K562 (cell line): ENCODE data around the gene SLC25A10. TPM values are rescaled to one million over a fixed set of nuclear protein-coding genes. Genes with fewer than 3 reads are reported as not detected.
A peak's percentile ranks its signal among the peaks of the same experiment; 100 is the strongest.

ENCODE experiments used
- EP400 ChIP-seq: fragments of 450-650 bp; IDR thresholded peaks from 2 replicates; pipeline ENCODE4 v1.6.1; 2017; ENCODE audit warnings: antibody characterized with exemption, mild to moderate bottlenecking, moderate library complexity
- FOXJ2 ChIP-seq: fragments of 200-800 bp; sonication (Bioruptor generic); IDR thresholded peaks from 2 replicates; pipeline ENCODE4 v1.6.1; 2016; ENCODE audit warnings: missing genetic modification characterization, missing compliant biosample characterization
- MAZ ChIP-seq, 2 experiments: fragments of 450-650 bp in 1 of 2; sonication (generic) in 1 of 2; formaldehyde crosslinking; IDR thresholded peaks in 1 of 2; conservative IDR thresholded peaks in 1 of 2; 2 replicates each; pipeline versions ENCODE4 v1.4.0 to v1.5.0; 2020; ENCODE audit warnings: mild to moderate bottlenecking in 1 of 2, missing genetic modification reagents in 1 of 2
- NRF1 ChIP-seq, 2 experiments: fragments of 450-650 bp; IDR thresholded peaks in 1 of 2; conservative IDR thresholded peaks in 1 of 2; 2 replicates each; pipeline ENCODE4 v1.6.1; 2014; ENCODE audit warnings: mild to moderate bottlenecking in 2 of 2
- PHF20 ChIP-seq: fragments of 450-650 bp; IDR thresholded peaks from 2 replicates; pipeline ENCODE4 v1.6.1; 2018; ENCODE audit not compliant: partially characterized antibody
- PHF21A ChIP-seq: fragments of 450-650 bp; IDR thresholded peaks from 2 replicates; pipeline ENCODE4 v1.6.1; 2017; ENCODE audit warnings: low read depth, borderline replicate concordance
- RBFOX2 ChIP-seq: fragments of 200-400 bp; formaldehyde crosslinking; IDR thresholded peaks from 2 replicates; pipeline ENCODE4 v1.6.1; 2017; ENCODE audit warnings: low read depth, mild to moderate bottlenecking, low read length, moderate library complexity
- SPI1 ChIP-seq: IDR thresholded peaks from 2 replicates; pipeline ENCODE4 v1.6.1; 2011; ENCODE audit warnings: low read depth, low read length, control low read depth, borderline replicate concordance
- polyA plus RNA-seq, 8 experiments: library from polyadenylated mRNA; depleted of rRNA in 4 of 8; stranded (reverse) in 5 of 8; unstranded in 3 of 8; fragments of >200 nt; fragmentation: Nextera tagmentation in 2 of 8; fragmentation: Illumina TruSeq in 1 of 8; extraction: Ambion mirVana in 2 of 8; extraction: Trizol in 1 of 8; gene quantifications; 2 replicates each; pipeline versions ENCODE4 v1.2.1 to v1.2.3, GENCODE V29; 2011 to 2014; ENCODE audit warnings: inconsistent platforms in 1 of 8, missing spikeins in 1 of 8
- total RNA-seq, 7 experiments: library from RNA; depleted of rRNA in 6 of 7; stranded (reverse); fragments of >200 nt in 6 of 7; fragmentation: Illumina TruSeq in 2 of 7; extraction: Trizol in 2 of 7; gene quantifications; 2 replicates each; pipeline versions ENCODE4 v1.2.1 to v1.2.3, GENCODE V29; 2011 to 2021; ENCODE audit warnings: low replicate concordance in 1 of 7
- TF ChIP-seq, protein P1 (sequence below): sonication (generic); formaldehyde crosslinking; IDR thresholded peaks from 2 replicates; pipeline ENCODE4 v1.8.1; 2023; ENCODE audit warnings: missing genetic modification reagents, mild to moderate bottlenecking, borderline replicate concordance
- TF ChIP-seq, protein P2 (sequence below): fragments of 450-650 bp; formaldehyde crosslinking; IDR thresholded peaks from 2 replicates; pipeline ENCODE4 v1.4.0; 2022; ENCODE audit warnings: missing genetic modification characterization
- TF ChIP-seq, protein P3 (sequence below): sonication (generic); formaldehyde crosslinking; IDR thresholded peaks from 2 replicates; pipeline ENCODE4 v1.8.0; 2022; ENCODE audit warnings: mild to moderate bottlenecking, low read depth, missing genetic modification reagents

The SLC25A10 gene
- total and polyA plus RNA-seq, 9 of the 15 experiments (the other 6 are each of a cell fraction or from before 2014, with no cell fraction given): 0.10 to 85.6 (median 34.3) TPM

DNA sequence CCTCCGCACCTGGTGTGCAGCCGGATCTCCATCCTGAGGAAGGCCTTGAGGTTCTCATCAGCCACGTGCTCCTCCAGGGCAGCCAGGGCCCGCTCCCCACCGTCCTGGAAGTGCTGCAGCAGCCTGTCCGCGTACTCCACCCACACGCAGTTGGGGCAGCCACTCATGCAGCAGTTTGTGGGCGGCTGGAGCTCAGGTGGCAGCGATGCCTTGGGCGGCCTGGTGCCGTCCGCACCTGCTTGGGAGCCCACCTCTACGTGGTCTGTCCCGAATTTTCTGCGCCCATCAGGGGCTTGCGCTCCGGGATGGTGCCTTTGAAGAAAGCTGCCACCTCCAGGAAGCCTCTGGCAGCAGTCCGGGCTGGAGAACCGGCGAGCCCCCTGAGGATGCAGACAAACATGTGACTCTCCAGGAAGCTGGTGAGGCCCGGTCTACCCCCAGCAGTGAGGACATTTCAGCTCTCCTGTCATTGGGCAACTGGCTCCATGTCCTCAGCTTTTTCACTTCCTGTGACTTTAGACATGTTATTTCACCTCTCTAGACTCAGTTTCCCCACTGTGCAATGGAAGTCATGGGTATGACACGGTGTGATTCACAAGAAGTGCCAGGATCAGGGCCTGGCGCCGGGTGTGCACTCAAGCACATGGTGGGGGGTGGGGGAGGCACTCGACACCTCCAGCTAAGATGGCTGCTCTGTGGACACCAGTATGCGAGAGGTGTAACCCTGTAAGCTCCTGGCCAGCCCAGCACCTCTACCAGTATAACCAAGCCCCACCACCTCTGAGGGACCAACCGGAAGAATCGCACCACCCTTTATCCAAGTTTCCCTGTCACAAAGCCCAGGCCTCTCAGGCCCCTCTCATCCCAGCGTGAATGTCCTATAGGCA lies 46.6 kb upstream of the SLC25A10 start (continued):
- TF ChIP-seq RBFOX2 (peak; percentile 8; the same call in 1 of the 2 replicates), FOXJ2 (tag) (no peak), EP400 (peak; percentile 83), MAZ (CRISPR knock-in tag; conservative IDR thresholded peaks at IDR 0.05 in 1 of 2, IDR thresholded peaks at IDR 0.05 in 1 of 2) (peak in 1 of 2 experiments; percentile 63; a peak in 2 of 4 replicates), NRF1 (conservative IDR thresholded peaks at IDR 0.05 in 1 of 2, IDR thresholded peaks at IDR 0.05 in 1 of 2) (no peak), SPI1 (no peak), PHF20 (no peak), PHF21A (no peak)
- TF ChIP-seq, protein P1, sequence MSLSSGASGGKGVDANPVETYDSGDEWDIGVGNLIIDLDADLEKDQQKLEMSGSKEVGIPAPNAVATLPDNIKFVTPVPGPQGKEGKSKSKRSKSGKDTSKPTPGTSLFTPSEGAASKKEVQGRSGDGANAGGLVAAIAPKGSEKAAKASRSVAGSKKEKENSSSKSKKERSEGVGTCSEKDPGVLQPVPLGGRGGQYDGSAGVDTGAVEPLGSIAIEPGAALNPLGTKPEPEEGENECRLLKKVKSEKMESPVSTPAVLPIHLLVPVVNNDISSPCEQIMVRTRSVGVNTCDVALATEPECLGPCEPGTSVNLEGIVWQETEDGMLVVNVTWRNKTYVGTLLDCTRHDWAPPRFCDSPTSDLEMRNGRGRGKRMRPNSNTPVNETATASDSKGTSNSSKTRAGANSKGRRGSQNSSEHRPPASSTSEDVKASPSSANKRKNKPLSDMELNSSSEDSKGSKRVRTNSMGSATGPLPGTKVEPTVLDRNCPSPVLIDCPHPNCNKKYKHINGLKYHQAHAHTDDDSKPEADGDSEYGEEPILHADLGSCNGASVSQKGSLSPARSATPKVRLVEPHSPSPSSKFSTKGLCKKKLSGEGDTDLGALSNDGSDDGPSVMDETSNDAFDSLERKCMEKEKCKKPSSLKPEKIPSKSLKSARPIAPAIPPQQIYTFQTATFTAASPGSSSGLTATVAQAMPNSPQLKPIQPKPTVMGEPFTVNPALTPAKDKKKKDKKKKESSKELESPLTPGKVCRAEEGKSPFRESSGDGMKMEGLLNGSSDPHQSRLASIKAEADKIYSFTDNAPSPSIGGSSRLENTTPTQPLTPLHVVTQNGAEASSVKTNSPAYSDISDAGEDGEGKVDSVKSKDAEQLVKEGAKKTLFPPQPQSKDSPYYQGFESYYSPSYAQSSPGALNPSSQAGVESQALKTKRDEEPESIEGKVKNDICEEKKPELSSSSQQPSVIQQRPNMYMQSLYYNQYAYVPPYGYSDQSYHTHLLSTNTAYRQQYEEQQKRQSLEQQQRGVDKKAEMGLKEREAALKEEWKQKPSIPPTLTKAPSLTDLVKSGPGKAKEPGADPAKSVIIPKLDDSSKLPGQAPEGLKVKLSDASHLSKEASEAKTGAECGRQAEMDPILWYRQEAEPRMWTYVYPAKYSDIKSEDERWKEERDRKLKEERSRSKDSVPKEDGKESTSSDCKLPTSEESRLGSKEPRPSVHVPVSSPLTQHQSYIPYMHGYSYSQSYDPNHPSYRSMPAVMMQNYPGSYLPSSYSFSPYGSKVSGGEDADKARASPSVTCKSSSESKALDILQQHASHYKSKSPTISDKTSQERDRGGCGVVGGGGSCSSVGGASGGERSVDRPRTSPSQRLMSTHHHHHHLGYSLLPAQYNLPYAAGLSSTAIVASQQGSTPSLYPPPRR (CRISPR knock-in tag): no peak
- TF ChIP-seq, protein P2, sequence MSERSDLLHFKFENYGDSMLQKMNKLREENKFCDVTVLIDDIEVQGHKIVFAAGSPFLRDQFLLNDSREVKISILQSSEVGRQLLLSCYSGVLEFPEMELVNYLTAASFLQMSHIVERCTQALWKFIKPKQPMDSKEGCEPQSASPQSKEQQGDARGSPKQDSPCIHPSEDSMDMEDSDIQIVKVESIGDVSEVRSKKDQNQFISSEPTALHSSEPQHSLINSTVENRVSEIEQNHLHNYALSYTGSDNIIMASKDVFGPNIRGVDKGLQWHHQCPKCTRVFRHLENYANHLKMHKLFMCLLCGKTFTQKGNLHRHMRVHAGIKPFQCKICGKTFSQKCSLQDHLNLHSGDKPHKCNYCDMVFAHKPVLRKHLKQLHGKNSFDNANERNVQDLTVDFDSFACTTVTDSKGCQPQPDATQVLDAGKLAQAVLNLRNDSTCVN (CRISPR knock-in tag): no peak
- TF ChIP-seq, protein P3, sequence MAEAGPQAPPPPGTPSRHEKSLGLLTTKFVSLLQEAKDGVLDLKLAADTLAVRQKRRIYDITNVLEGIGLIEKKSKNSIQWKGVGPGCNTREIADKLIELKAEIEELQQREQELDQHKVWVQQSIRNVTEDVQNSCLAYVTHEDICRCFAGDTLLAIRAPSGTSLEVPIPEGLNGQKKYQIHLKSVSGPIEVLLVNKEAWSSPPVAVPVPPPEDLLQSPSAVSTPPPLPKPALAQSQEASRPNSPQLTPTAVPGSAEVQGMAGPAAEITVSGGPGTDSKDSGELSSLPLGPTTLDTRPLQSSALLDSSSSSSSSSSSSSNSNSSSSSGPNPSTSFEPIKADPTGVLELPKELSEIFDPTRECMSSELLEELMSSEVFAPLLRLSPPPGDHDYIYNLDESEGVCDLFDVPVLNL (CRISPR knock-in tag): no peak
